IPS DF 6.9 (cell line): ENCODE results near the gene GOLGA6L4.
"Not testable (repeated sequence)": the region's sequence is repeated elsewhere in the genome, so short reads cannot be mapped to it uniquely, and the experiment has no call there.

Experiments used
- DNase-seq: peaks from one replicate; pipeline ENCODE4 v3.0.0-alpha.2; 2013; ENCODE audit warnings: low read depth, low spot score
- H3K27ac ChIP-seq: one replicate; pipeline ENCODE4 v1.5.1; 2013; ENCODE audit warnings: low read length, control low read depth
- H3K27me3 ChIP-seq: 2 replicates; pipeline ENCODE4 v1.6.1; 2013; ENCODE audit warnings: mild to moderate bottlenecking, low read length; ENCODE audit not compliant: control insufficient read depth, insufficient read depth
- H3K36me3 ChIP-seq: 2 replicates; pipeline ENCODE4 v1.6.1; 2013; ENCODE audit warnings: low read length; ENCODE audit not compliant: control insufficient read depth, insufficient read depth
- H3K4me1 ChIP-seq: 2 replicates; pipeline ENCODE4 v1.6.1; 2013; ENCODE audit warnings: low read length; ENCODE audit not compliant: control insufficient read depth, insufficient read depth
- H3K4me3 ChIP-seq: 2 replicates; pipeline ENCODE4 v1.5.1; 2013; ENCODE audit warnings: mild to moderate bottlenecking, low read length
- H3K9me3 ChIP-seq: 2 replicates; pipeline ENCODE4 v1.6.1; 2013; ENCODE audit warnings: low read length, inconsistent platforms; ENCODE audit not compliant: control insufficient read depth, insufficient read depth
- WGBS: extraction: QIAGEN DNeasy Blood & Tissue Kit; methylation state at CpG from one replicate; pipeline ENCODE4 v1.1.7; 2013; ENCODE audit warnings: mixed read lengths, missing lambda C conversion rate; ENCODE audit not compliant: insufficient read length, insufficient coverage; 5-methylcytosine and 5-hydroxymethylcytosine counted together

The GOLGA6L4 gene, protein sequence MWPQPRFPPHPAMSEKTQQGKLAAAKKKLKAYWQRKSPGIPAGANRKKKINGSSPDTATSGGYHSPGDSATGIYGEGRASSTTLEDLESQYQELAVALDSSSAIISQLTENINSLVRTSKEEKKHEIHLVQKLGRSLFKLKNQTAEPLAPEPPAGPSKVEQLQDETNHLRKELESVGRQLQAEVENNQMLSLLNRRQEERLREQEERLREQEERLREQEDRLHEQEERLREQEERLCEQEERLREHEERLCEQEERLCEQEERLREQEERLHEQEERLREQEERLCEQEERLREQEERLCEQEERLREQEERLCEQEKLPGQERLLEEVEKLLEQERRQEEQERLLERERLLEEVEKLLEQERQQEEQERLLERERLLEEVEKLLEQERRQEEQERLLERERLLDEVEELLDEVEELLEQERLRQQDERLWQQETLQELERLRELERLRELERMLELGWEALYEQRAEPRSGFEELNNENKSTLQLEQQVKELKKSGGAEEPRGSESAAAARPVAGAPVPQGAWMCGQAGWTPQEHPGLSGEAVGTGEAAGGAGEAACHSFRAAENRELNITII

DNA sequence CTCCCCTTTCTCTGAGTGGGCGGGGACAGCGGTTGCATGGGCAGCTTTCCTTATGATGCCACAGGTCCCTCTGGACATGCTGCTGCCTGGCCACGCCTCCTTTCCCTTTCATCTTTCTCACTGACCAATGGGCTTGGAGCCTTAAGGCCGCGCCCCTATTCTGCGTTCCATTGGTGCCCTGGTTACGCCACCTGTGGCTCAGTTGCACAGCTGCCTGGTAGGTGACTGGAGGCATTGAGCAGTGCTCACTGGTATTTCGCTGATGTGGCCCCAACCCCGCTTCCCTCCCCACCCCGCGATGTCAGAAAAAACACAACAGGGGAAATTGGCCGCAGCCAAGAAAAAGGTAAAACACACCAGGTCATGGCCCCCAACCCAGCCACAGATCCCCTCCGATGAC, at the start of gene GOLGA6L4:
Gene GOLGA6L4 (plus strand): TSS at position 201 of the 400 bp plus-strand sequence. CDS start 62 bp downstream, at position 263.
- not testable (repeated sequence) for H3K27ac ChIP-seq, H3K27me3 ChIP-seq, H3K4me3 ChIP-seq, H3K4me1 ChIP-seq, H3K9me3 ChIP-seq, DNase-seq, H3K36me3 ChIP-seq
- WGBS = no CpG with 5 or more reads among the region's 13 CpGs

DNA sequence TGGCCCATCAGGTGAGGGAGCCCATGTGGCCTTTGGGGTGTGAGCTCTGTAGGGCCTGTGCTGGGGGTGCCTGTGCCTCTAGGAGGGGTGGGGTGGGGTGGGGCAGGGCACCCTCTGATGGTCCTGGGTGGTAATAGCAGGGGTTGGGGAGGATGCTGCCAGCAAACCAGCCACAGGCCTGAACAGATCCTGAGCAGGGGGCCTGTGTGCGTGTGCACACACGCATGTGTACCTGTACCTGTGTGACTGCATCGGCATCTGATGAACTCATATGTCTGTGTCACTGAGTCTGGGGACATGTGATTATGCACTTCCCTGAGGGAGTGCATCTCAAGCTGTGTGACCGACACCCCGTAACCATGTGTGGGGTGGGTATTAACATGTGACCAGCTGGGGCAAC, 42.6 kb upstream of the GOLGA6L4 start:
- H3K27ac ChIP-seq = not testable (repeated sequence)
- no CpG with 5 or more reads among the region's 5 CpGs for WGBS

DNA sequence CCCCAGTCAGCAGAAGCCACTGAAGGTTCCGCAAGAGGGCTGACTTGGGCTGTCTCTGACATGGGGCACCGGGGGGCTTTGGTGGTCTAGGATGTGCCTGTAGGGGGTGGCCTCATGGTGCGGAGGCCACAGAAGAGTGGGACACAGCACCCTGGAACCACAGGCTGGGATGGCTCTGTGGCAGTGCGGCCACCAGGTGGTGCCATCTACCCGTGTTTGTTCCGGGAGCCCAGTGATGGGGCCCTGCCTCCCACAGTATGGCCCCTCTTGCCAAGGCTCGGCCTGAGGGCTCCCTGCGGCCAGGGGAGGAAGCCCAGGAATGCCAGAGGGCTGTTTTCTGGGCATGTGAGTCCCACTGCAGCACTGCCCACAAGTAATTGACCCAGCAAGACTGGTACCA, 40.0 kb upstream of the GOLGA6L4 start:
- H3K36me3 ChIP-seq, H3K27me3 ChIP-seq, H3K27ac ChIP-seq, H3K4me3 ChIP-seq, H3K9me3 ChIP-seq, DNase-seq, H3K4me1 ChIP-seq: not testable (repeated sequence)
- WGBS = no CpG with 5 or more reads among the region's 8 CpGs

More for the DNA sequence above, 42.6 kb upstream of the GOLGA6L4 start:
- DNase-seq, H3K4me3 ChIP-seq, H3K4me1 ChIP-seq, H3K9me3 ChIP-seq, H3K27me3 ChIP-seq, H3K36me3 ChIP-seq: not testable (repeated sequence)

- not testable (repeated sequence) for H3K9me3 ChIP-seq, DNase-seq, H3K4me1 ChIP-seq, H3K27ac ChIP-seq, H3K27me3 ChIP-seq, H3K4me3 ChIP-seq, H3K36me3 ChIP-seq
- WGBS = no CpG with 5 or more reads among the region's 14 CpGs
These were observed 38.9 kb upstream of the GOLGA6L4 start for GRCh38 chr15:84196530-84197188.

DNA sequence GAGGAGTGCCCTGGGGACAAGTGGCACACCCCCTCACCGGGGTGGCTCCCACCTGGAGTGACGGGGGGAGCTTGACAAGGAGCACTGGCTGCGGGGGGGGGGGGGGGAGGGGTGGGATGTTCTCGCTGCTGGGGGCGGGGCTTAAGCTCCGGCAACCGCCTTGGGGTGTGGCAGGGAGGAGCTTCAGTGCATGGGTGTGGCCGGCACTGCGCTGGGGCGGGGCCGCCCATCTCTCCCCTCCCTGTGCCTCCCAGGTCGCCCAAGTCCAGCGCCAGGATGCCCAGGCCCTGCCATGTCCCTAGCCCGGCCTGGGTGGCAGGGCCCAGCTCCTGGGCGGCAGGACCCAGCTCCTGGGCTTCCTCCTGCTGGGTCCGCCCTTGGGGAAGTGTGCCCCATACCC, 35.7 kb upstream of the GOLGA6L4 start:
- H3K9me3 ChIP-seq, H3K36me3 ChIP-seq, H3K4me3 ChIP-seq, DNase-seq, H3K27ac ChIP-seq, H3K4me1 ChIP-seq, H3K27me3 ChIP-seq: not testable (repeated sequence)
- no CpG with 5 or more reads among the region's 16 CpGs for WGBS

DNA sequence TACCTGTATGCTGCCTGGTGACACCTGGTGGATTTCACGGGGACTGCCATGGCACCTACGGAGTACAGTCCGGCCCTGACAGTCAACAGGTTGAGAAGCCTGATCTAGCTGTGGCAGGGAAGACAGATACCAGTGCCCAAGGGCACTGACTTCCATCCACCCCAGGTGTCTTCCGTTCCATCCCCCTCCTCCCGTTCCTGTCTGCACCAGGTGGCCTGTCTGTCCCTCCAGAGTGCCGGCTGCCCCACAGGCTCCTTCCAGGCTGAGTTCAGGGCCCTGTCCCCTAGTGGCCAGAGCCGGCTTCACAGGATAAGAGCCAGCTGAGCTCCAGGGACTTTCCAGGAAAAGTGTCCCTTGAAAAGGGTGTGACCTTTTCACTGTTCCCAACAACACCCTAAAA, 10.9 kb downstream of the GOLGA6L4 start:
- not testable (repeated sequence) for H3K9me3 ChIP-seq, H3K27me3 ChIP-seq, H3K36me3 ChIP-seq, H3K27ac ChIP-seq, H3K4me1 ChIP-seq, DNase-seq, H3K4me3 ChIP-seq
- no CpG with 5 or more reads among the region's 7 CpGs for WGBS
